ENCODE data around the gene CD40. TPM values are rescaled to one million over a fixed set of nuclear protein-coding genes. Genes with fewer than 3 reads are reported as not detected.

Gene CD40
- total and polyA plus RNA-seq, 12 donors = 4.5 to 20.5 (median 9.4) TPM

- intact Hi-C loops (cut with DNase I) = no loop called here
- Histone ChIP-seq H3K27ac (no peak overlapping the region), H3K9me3 (replicated peaks in 1 of 3) (no peaks in the 10 kb centered on the region), H3K36me3 (replicated peaks in 1 of 2) (no peaks in the 10 kb centered on the region), H3K4me1 (replicated peaks in 1 of 2) (no peaks in the 10 kb centered on the region), H3K4me3 (no peak overlapping the region), H3K27me3 (no peaks in the 10 kb centered on the region)
- WGBS, 4 donors = 72 to 85% (median 81%) methylated on average over 2 of the region's 2 CpGs
- DNase-seq = no peak
- TF ChIP-seq POLR2A (IDR thresholded peaks at IDR 0.05) = no peak
- TF ChIP-seq CTCF (IDR thresholded peaks at IDR 0.05) = no peak
Observed at GRCh38 chr20:46154796-46155195, 36.7 kb downstream of the CD40 start.

- Histone ChIP-seq H3K4me3 (no peak overlapping the region), H3K9me3 (replicated peaks in 1 of 3) (no peaks in the 10 kb centered on the region), H3K27ac (no peak overlapping the region), H3K36me3 (replicated peaks in 1 of 2) (no peaks in the 10 kb centered on the region), H3K4me1 (replicated peaks in 1 of 2) (no peaks in the 10 kb centered on the region), H3K27me3 (no peaks in the 10 kb centered on the region)
- intact Hi-C loops (cut with DNase I) = no loop called here
- TF ChIP-seq CTCF (IDR thresholded peaks at IDR 0.05) (no peak), POLR2A (IDR thresholded peaks at IDR 0.05) (no peak)
- 75 to 80% (median 79%) methylated on average over 8 of the region's 8 CpGs for WGBS, 4 donors
- DNase-seq = no peak
Observed at GRCh38 chr20:46156065-46156464, 38.0 kb downstream of the CD40 start.

DNA sequence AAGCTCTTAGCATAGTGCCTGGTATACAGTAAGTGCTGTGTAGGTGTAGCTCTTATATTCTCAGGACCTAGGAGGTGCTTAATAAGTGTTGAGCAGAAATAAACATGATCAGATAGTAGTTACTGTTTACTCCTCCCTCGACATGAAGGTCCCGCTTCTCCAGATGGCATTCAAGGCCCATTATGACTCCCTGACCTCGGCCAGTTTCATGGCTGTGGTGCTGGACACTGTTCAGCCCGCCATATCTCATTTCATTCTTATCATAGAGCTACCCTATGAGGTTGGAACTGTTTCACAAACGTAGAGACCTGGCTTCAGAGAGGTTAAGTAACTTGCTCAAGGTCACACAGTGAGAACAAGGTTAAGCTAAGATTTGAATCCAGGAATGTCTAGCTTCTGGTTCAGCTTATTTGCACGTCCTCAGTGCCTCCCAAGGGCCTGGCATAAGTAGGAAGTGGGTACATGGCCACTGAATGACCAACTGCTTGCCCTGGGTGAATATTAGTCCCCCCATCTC, 39.0 kb downstream of the CD40 start:
- Histone ChIP-seq H3K4me1 (replicated peaks in 1 of 2) (no peaks in the 10 kb centered on the region), H3K36me3 (replicated peaks in 1 of 2) (no peaks in the 10 kb centered on the region), H3K9me3 (replicated peaks in 1 of 3) (no peaks in the 10 kb centered on the region), H3K27me3 (no peaks in the 10 kb centered on the region), H3K4me3 (no peak overlapping the region), H3K27ac (no peak overlapping the region)
- WGBS, 4 donors = 33 to 45% (median 42%) methylated on average over 6 of the region's 6 CpGs
- DNase-seq = peak in 5 of 7 donors; percentile 19 to 63 (median 39)
- no peak for TF ChIP-seq POLR2A (IDR thresholded peaks at IDR 0.05)
- TF ChIP-seq CTCF (IDR thresholded peaks at IDR 0.05) = no peak
- intact Hi-C loops (cut with DNase I) = no loop called here

DNA sequence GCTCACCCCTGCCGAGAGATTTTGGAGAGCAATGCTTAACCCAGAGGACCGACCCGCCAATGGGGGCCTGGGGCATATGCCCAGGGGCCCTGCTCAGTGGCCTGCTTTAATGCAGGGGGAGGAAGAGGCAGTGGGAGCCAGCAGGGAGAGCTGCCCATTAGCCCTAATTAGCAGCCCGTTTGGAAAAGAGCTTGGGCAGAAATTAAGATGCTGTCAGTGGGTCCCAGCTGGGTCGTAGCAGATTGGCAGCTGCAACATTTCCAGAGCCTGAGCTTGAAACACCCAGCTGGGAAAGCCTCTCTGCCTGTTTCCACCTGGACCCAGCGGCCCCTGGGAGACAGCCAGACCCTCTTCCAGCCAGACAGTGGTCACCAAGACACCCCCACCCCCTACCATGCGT, 39.5 kb downstream of the CD40 start:
- no peak overlapping the region for H3K27ac ChIP-seq
- no peak for DNase-seq
- intact Hi-C loops (cut with DNase I) = no loop called here
- H3K27me3 ChIP-seq = no peaks in the 10 kb centered on the region
- no peak overlapping the region for H3K4me3 ChIP-seq
- 64 to 78% (median 74%) methylated on average over 7 of the region's 7 CpGs for WGBS, 4 donors
- no peaks in the 10 kb centered on the region for H3K9me3 ChIP-seq (replicated peaks in 1 of 3)
- TF ChIP-seq CTCF (IDR thresholded peaks at IDR 0.05) = no peak
- TF ChIP-seq POLR2A (IDR thresholded peaks at IDR 0.05) = no peak
- H3K4me1 ChIP-seq (replicated peaks in 1 of 2) = no peaks in the 10 kb centered on the region
- no peaks in the 10 kb centered on the region for H3K36me3 ChIP-seq (replicated peaks in 1 of 2)
